NCI-H1105 treated with DMSO at 0.1 percent for 48 hours (cell line): ENCODE results near the gene TMEM132C.
A peak's percentile ranks its signal among the peaks of the same experiment; 100 is the strongest.
"Not testable (repeated sequence)": the region's sequence is repeated elsewhere in the genome, so short reads cannot be mapped to it uniquely, and the experiment has no call there.

Source experiments
- DNase-seq: peaks from one replicate; lab custom pipeline; 2025; lab: John Stamatoyannopoulos, UW

The TMEM132C gene

GRCh38 chr12:128474916-128475315, 207.9 kb downstream of the TMEM132C start:
- DNase-seq: no peak

GRCh38 chr12:128476266-128476665, 209.3 kb downstream of the TMEM132C start:
- DNase-seq: no peak

- DNase-seq: no peak
These were observed 216.7 kb downstream of the TMEM132C start for GRCh38 chr12:128483526-128484255.

GRCh38 chr12:128497376-128497775, 230.4 kb downstream of the TMEM132C start:
- DNase-seq: not testable (repeated sequence)

GRCh38 chr12:128507470-128507869, 240.5 kb downstream of the TMEM132C start:
- no peak for DNase-seq

- no peak for DNase-seq
These were observed 242.2 kb downstream of the TMEM132C start for GRCh38 chr12:128509170-128509569.

GRCh38 chr12:128510511-128510910, 243.5 kb downstream of the TMEM132C start:
- no peak for DNase-seq

- DNase-seq: no peak
These were observed 246.4 kb downstream of the TMEM132C start for GRCh38 chr12:128513331-128513730.

GRCh38 chr12:128513831-128514230, 246.9 kb downstream of the TMEM132C start:
- no peak for DNase-seq

GRCh38 chr12:128518644-128519043, 251.7 kb downstream of the TMEM132C start:
- no peak for DNase-seq

- DNase-seq: no peak
These were observed 252.5 kb downstream of the TMEM132C start for GRCh38 chr12:128519426-128519825.

- no peak for DNase-seq
These were observed 255.0 kb downstream of the TMEM132C start for GRCh38 chr12:128521981-128522380.

GRCh38 chr12:128524439-128524838, 257.5 kb downstream of the TMEM132C start:
- no peak for DNase-seq

- no peak for DNase-seq
These were observed 264.2 kb downstream of the TMEM132C start for GRCh38 chr12:128531170-128531569.

- DNase-seq: no peak
These were observed 267.9 kb downstream of the TMEM132C start for GRCh38 chr12:128534906-128535305.

- DNase-seq: no peak
These were observed 269.8 kb downstream of the TMEM132C start for GRCh38 chr12:128536810-128537209.

GRCh38 chr12:128537668-128538067, 270.7 kb downstream of the TMEM132C start:
- no peak for DNase-seq

- no peak for DNase-seq
These were observed 275.9 kb downstream of the TMEM132C start for GRCh38 chr12:128542844-128543243.

GRCh38 chr12:128543460-128543859, 276.5 kb downstream of the TMEM132C start:
- DNase-seq: no peak

GRCh38 chr12:128543971-128544370, 277.0 kb downstream of the TMEM132C start:
- no peak for DNase-seq

GRCh38 chr12:128548949-128549348, 282.0 kb downstream of the TMEM132C start:
- no peak for DNase-seq

- no peak for DNase-seq
These were observed 282.7 kb downstream of the TMEM132C start for GRCh38 chr12:128549601-128550218.

- peak; percentile 93 for DNase-seq
These were observed 284.3 kb downstream of the TMEM132C start for GRCh38 chr12:128551266-128551665.
